ENCODE measurements around the gene PTPRN2. TPM values are rescaled to one million over a fixed set of nuclear protein-coding genes. Genes with fewer than 3 reads are reported as not detected.

The PTPRN2 gene
- total RNA-seq, 1 experiment from 2014 or later: 0.11 TPM

GRCh38 chr7:158008267-158008666 is 579.4 kb downstream of the PTPRN2 start:
- H3K36me3 ChIP-seq (ENCODE audit: insufficient read depth, low read length, poor library complexity, severe bottlenecking): no peaks in the 10 kb centered on the region
- no TSS peak for BruUV-seq (replicated peaks)
- CTCF ChIA-PET: no interaction called here
- H3K27ac ChIP-seq (ENCODE audit: low read depth, low read length, poor library complexity, severe bottlenecking): no peak overlapping the region
- H3K27me3 ChIP-seq (replicated peaks; ENCODE audit: insufficient read depth, low read depth, low read length, poor library complexity): peaks cover 15% of the 10 kb centered on the region
- no peak for DNase-seq (ENCODE audit: low spot score)
- POLR2A ChIA-PET (ENCODE audit: low non-redundant PET): no interaction called here
- no peak overlapping the region for H3K4me3 ChIP-seq (ENCODE audit: low read depth, low read length, poor library complexity, severe bottlenecking)
- H3K4me1 ChIP-seq (ENCODE audit: insufficient read depth, low read length, poor library complexity, severe bottlenecking): no peaks in the 10 kb centered on the region
- no peak for TF ChIP-seq EZH2 (IDR thresholded peaks at IDR 0.05; ENCODE audit: borderline replicate concordance, low read depth, low read length, poor library complexity, severe bottlenecking)
- no peak for TF ChIP-seq CTCF (conservative IDR thresholded peaks at IDR 0.05; ENCODE audit: low read depth, low read length)
- intact Hi-C loops (cut with micrococcal nuclease; ENCODE audit: unreplicated experiment): no loop called here
- peaks cover 4% of the 10 kb centered on the region for H3K9me3 ChIP-seq (ENCODE audit: low read depth, low read length, poor library complexity, severe bottlenecking)

- ChIA-PET CTCF (no interaction called here), POLR2A (ENCODE audit: low non-redundant PET) (no interaction called here)
- Histone ChIP-seq H3K36me3 (ENCODE audit: insufficient read depth, low read length, poor library complexity, severe bottlenecking) (no peaks in the 10 kb centered on the region), H3K4me1 (ENCODE audit: insufficient read depth, low read length, poor library complexity, severe bottlenecking) (no peaks in the 10 kb centered on the region), H3K4me3 (ENCODE audit: low read depth, low read length, poor library complexity, severe bottlenecking) (no peak overlapping the region), H3K27me3 (replicated peaks; ENCODE audit: insufficient read depth, low read depth, low read length, poor library complexity) (peaks cover 15% of the 10 kb centered on the region), H3K27ac (ENCODE audit: low read depth, low read length, poor library complexity, severe bottlenecking) (no peak overlapping the region), H3K9me3 (ENCODE audit: low read depth, low read length, poor library complexity, severe bottlenecking) (peaks cover 4% of the 10 kb centered on the region)
- BruUV-seq (replicated peaks): no TSS peak
- TF ChIP-seq CTCF (conservative IDR thresholded peaks at IDR 0.05; ENCODE audit: low read depth, low read length) (no peak), EZH2 (IDR thresholded peaks at IDR 0.05; ENCODE audit: borderline replicate concordance, low read depth, low read length, poor library complexity, severe bottlenecking) (no peak)
- intact Hi-C loops (cut with micrococcal nuclease; ENCODE audit: unreplicated experiment): no loop called here
- DNase-seq (ENCODE audit: low spot score): no peak
These were observed 579.8 kb downstream of the PTPRN2 start for GRCh38 chr7:158007697-158008257.

GRCh38 chr7:158006841-158007696 is 580.6 kb downstream of the PTPRN2 start:
- TF ChIP-seq EZH2 (IDR thresholded peaks at IDR 0.05; ENCODE audit: borderline replicate concordance, low read depth, low read length, poor library complexity, severe bottlenecking) (no peak), CTCF (conservative IDR thresholded peaks at IDR 0.05; ENCODE audit: low read depth, low read length) (no peak)
- Histone ChIP-seq H3K27me3 (replicated peaks; ENCODE audit: insufficient read depth, low read depth, low read length, poor library complexity) (peaks cover 15% of the 10 kb centered on the region), H3K9me3 (ENCODE audit: low read depth, low read length, poor library complexity, severe bottlenecking) (peaks cover 4% of the 10 kb centered on the region), H3K36me3 (ENCODE audit: insufficient read depth, low read length, poor library complexity, severe bottlenecking) (no peaks in the 10 kb centered on the region), H3K27ac (ENCODE audit: low read depth, low read length, poor library complexity, severe bottlenecking) (no peak overlapping the region), H3K4me3 (ENCODE audit: low read depth, low read length, poor library complexity, severe bottlenecking) (no peak overlapping the region), H3K4me1 (ENCODE audit: insufficient read depth, low read length, poor library complexity, severe bottlenecking) (no peaks in the 10 kb centered on the region)
- BruUV-seq (replicated peaks): no TSS peak
- ChIA-PET CTCF (no interaction called here), POLR2A (ENCODE audit: low non-redundant PET) (no interaction called here)
- intact Hi-C loops (cut with micrococcal nuclease; ENCODE audit: unreplicated experiment): no loop called here
- no peak for DNase-seq (ENCODE audit: low spot score)

Measured in A673 (cell line).